ENCODE measurements around the gene SHANK3. TPM values are rescaled to one million over a fixed set of nuclear protein-coding genes. Genes with fewer than 3 reads are reported as not detected.
"Not testable (repeated sequence)": the region's sequence is repeated elsewhere in the genome, so short reads cannot be mapped to it uniquely, and the experiment has no call there.

SHANK3 gene
- total RNA-seq, 2 experiments from 2014 or later = 0.02 to 0.04 TPM

DNA sequence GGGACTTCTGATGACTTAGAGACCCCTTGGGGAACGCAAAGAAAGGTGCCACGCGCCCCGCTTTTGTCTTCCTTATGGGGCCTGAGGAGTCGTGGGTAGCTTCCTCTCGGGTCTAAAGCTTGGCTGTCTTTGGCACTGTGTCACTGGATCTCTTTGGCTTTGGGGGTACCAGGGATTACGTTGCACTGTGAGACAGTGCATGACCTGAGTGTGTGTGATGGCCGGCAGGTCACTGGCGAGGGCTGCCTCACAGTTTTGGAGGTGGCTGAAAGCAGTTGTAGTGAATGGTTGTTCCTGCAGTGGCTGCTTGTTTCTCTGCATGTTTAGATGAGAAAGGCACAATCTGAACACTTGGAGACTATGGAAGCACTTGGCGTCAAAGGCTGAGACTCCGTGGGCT is 38.9 kb upstream of the SHANK3 start:
- CTCF ChIA-PET = interaction anchor here (0.8 to 2.0 kb wide), 3 partner anchors 12 to 357 kb away, joined by 3 to 11 read pairs (median 4); no protein-coding TSS in a partner anchor
- Mint-ChIP-seq H3K9me3 (no peaks in the 10 kb centered on the region), H3K27me3 (peaks cover under 1% of the 10 kb centered on the region), H3K27ac (no peak overlapping the region), H3K4me1 (peaks cover 7% of the 10 kb centered on the region), H3K36me3 (ENCODE audit: low read depth) (peaks cover under 1% of the 10 kb centered on the region), H3K4me3 (no peak overlapping the region)
- DNase-seq = no peak
- POLR2A ChIA-PET = no interaction called here

DNA sequence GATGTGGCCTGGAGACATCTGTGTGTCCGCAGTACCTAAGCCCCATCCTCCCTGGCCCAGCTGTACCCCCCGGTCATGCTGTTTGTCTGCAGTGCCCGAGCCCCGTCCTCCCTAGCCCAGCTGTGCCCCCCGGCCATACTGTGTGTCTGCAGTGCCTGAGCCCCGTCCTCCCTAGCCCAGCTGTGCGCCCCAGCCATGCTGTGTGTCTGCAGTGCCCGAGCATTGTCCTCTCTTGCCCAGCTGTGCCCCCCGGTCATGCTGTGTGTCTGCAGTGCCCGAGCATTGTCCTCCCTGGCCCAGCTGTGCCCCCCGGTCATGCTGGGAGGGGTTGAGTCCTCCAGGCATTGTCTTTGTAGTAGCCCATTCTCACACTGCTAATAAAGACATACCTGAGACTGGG is 37.0 kb upstream of the SHANK3 start:
- CTCF ChIA-PET = interaction anchor here (1.4 kb wide), 1 partner anchor 15 kb away, joined by 3 read pairs; no protein-coding TSS in a partner anchor
- H3K27me3 Mint-ChIP-seq = no peaks in the 10 kb centered on the region
- H3K9me3 Mint-ChIP-seq = no peaks in the 10 kb centered on the region
- no peak for DNase-seq
- H3K4me1 Mint-ChIP-seq = no peaks in the 10 kb centered on the region
- H3K27ac Mint-ChIP-seq = no peak overlapping the region
- H3K4me3 Mint-ChIP-seq = no peak overlapping the region
- POLR2A ChIA-PET = no interaction called here
- no peaks in the 10 kb centered on the region for H3K36me3 Mint-ChIP-seq (ENCODE audit: low read depth)

DNA sequence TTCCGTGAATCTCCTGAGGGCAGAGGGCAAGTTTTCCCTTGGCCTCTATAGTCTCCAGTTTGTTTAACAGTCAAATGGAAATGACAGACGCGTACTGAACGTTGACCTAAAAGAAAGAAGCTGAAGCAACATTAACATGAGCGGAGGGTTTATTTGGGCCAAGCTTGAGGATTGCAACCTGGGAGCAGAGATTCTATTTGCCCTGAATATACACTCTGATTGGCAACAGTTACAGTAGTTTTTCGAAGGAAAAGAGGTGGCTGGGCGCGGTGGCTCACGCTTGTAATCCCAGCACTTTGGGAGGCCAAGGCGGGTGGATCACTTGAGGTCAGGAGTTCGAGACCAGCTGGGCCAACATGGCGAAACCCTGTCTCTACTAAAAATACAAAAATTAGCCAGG is 32.3 kb upstream of the SHANK3 start:
- H3K9me3 Mint-ChIP-seq; H3K27me3 Mint-ChIP-seq; H3K4me1 Mint-ChIP-seq; CTCF ChIA-PET; H3K4me3 Mint-ChIP-seq; DNase-seq; POLR2A ChIA-PET; H3K27ac Mint-ChIP-seq; H3K36me3 Mint-ChIP-seq (ENCODE audit: low read depth): not testable (repeated sequence)

DNA sequence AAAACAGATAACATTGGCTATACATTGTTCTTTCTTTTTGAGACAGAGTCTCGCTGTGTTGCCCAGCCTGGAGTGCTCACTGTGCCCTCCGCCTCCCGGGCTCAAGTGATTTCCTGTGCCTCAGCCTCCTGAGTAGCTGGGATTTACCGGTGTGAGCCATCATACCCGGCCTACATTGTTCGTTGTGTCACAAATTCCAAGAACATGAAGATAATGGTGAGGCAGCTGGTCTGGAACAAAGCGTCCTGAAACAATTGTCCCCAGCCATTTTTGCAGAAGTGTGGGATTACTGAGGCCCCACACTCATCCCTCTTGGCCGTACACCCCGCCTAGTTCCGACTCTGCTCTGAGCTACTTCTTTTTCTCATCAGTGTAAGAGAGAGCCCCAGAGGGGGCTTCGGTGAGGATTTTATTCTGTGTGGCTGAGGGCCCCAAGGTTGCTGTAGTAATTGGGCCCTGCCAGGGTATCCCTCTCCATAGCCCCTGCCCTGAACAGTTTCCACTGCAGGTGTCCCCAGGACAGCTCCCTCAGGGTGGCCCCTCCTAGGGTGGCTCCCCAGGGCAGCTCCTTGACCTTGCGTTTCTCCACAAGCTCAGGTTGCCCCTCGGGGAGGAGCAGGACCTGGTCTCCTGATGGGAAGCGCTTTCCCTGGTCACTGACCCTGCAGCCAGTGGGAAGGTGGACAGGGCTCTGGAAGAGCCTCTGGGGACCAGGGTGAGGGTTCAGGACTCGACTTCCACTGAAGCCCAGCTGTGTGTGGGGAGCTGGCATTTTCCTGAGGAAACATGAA is 31.6 kb upstream of the SHANK3 start:
- no peak for DNase-seq
- Mint-ChIP-seq H3K27ac (no peak overlapping the region), H3K27me3 (peaks cover 4% of the 10 kb centered on the region), H3K4me3 (no peak overlapping the region), H3K9me3 (no peaks in the 10 kb centered on the region), H3K36me3 (ENCODE audit: low read depth) (no peaks in the 10 kb centered on the region), H3K4me1 (no peaks in the 10 kb centered on the region)
- ChIA-PET CTCF (no interaction called here), POLR2A (no interaction called here)

DNA sequence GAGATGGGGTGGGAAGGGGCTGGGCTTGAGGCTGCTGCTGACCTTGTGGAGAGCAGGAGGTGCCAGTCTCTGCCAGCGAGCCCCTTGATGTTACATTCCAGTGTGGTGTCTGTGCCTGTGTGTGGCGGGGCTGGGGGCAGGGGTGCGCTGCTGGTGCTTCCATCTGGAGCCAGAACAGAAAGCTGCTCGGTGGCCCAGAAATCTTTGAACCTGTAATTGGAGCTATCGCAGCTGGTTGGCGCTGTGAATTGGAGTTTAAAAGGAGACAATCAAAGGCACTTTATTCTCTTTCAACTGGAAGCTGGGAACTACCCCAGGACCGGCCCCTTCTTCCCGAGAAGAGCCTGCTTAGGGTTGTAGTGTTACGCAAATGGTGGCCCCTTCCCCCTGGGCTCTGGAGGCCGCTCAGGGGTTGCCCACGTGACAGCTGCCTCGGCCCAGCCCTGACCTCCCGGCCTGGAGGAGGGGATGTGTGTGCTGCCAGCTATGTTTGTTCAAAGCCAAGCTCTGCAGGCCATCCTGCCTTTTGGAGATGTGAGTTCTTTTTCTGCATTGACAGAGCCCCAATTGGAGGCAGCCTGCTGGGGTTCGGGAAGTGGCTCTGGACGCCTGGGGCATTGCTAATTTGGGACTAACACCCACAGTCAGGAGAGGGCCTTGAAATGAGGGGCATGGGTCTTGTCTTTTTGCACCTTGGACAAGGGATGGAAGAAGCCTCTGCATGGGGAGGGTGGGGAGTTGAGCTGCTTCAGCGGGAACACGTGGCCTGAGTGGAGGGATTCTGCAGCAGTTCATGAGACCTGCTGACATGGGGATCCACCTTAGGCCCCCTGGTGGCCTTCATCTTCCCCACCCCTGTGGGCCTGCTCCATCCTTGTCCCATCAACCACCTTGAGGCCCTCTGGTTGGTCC is 30.7 kb upstream of the SHANK3 start:
- H3K4me3 Mint-ChIP-seq = no peak overlapping the region
- no peaks in the 10 kb centered on the region for H3K36me3 Mint-ChIP-seq (ENCODE audit: low read depth)
- peaks cover 4% of the 10 kb centered on the region for H3K27me3 Mint-ChIP-seq
- DNase-seq = no peak
- H3K9me3 Mint-ChIP-seq = peaks cover 4% of the 10 kb centered on the region
- no peak overlapping the region for H3K27ac Mint-ChIP-seq
- ChIA-PET POLR2A (no interaction called here), CTCF (interaction anchor here (1.7 kb wide), 1 partner anchor 8 kb away, joined by 3 read pairs; no protein-coding TSS in a partner anchor)
- no peaks in the 10 kb centered on the region for H3K4me1 Mint-ChIP-seq

DNA sequence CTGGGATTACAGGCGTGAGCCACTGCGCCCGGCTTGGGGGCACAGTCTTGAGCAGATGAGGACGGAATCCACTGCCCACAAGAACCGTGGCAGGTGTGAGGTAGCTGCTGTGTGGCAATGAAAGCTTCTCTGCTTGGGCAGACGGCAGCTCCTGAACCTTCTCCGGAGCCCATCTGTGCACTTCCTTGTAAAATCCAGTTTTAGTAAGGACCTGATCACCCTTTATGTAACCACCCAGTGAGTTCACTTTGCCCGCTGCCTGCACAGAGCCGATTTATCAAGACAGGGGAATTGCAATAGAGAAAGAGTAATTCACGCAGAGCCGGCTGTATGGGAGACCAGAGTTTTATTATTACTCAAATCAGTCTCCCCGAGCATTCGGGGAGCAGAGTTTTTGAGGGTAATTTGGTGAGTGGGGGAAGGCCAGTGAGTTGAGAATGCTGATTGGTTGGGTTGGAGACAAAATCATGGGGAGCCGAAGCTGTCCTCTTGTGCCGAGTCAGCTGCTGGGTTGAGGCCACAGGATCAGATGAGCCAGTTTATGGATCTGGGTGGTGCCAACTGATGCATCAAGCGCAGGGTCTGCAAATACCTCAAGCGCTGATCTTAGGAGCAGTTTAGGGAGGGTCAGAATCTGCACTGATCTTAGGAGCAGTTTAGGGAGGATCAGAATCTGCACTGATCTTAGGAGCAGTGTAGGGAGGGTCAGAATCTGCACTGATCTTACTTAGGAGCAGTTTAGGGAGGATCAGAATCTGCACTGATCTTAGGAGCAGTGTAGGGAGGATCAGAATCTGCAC is 29.4 kb upstream of the SHANK3 start:
- not testable (repeated sequence) for DNase-seq; H3K27ac Mint-ChIP-seq; H3K27me3 Mint-ChIP-seq; H3K4me3 Mint-ChIP-seq; H3K36me3 Mint-ChIP-seq (ENCODE audit: low read depth); H3K4me1 Mint-ChIP-seq; H3K9me3 Mint-ChIP-seq
- CTCF ChIA-PET = interaction anchor here (1.7 kb wide), 1 partner anchor 9 kb away, joined by 3 read pairs; no protein-coding TSS in a partner anchor
- POLR2A ChIA-PET = interaction anchor here (1.0 kb wide), 1 partner anchor 23 kb away, joined by 4 read pairs; no protein-coding TSS in a partner anchor

DNA sequence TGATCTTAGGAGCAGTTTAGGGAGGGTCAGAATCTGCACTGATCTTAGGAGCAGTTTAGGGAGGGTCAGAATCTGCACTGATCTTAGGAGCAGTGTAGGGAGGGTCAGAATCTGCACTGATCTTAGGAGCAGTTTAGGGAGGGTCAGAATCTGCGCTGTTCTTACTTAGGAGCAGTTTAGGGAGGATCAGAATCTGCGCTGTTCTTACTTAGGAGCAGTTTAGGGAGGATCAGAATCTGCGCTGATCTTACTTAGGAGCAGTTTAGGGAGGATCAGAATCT is 28.9 kb upstream of the SHANK3 start:
- H3K27ac Mint-ChIP-seq; CTCF ChIA-PET; H3K4me3 Mint-ChIP-seq; H3K4me1 Mint-ChIP-seq; H3K27me3 Mint-ChIP-seq; H3K9me3 Mint-ChIP-seq; H3K36me3 Mint-ChIP-seq (ENCODE audit: low read depth); DNase-seq: not testable (repeated sequence)
- POLR2A ChIA-PET = interaction anchor here (1.0 kb wide), 1 partner anchor 22 kb away, joined by 4 read pairs; no protein-coding TSS in a partner anchor

DNA sequence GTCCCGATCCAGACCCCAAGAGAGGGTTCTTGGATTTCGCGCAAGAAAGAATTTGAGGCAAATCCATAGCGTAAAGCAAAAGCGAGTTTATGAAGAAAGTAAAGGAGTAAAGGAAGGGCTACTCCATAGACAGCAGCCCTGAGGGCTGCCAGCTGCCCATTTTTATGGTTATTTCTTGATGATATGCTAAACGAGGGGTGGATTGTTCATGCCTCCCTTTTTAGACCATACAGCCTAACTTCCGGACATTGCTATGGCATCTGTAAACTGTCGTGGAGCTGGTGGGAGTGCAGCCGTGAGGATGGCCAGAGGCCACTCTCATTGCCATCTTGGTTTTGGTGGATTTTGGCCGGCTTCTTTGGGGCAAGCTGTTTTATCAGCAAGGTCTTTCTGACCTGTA is 19.4 kb upstream of the SHANK3 start:
- ChIA-PET POLR2A (no interaction called here), CTCF (no interaction called here)
- Mint-ChIP-seq H3K9me3 (peaks cover 5% of the 10 kb centered on the region), H3K4me1 (no peaks in the 10 kb centered on the region), H3K27me3 (peaks cover 2% of the 10 kb centered on the region), H3K36me3 (ENCODE audit: low read depth) (peaks cover 2% of the 10 kb centered on the region), H3K4me3 (no peak overlapping the region), H3K27ac (no peak overlapping the region)
- DNase-seq = no peak

DNA sequence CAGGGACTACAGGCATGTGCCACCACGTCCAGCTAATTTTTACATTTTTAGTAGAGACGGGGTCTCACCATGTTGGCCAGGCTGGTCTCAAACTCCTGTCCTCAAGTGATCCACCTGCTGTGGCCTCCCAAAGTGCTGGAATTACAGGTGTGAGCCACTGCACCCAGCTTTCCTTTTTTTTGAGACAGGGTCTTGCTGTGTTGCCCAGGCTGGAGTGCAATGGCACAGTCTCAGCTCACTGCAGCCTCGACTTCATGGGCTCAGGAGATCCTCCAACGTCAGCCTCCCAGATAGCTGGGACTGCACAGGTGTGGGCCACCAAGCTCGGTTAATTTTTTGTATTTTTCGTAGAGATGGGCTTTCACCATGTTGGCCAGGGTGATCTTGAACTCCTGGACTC is 18.0 kb upstream of the SHANK3 start:
- CTCF ChIA-PET = interaction anchor here (1.5 kb wide), 1 partner anchor 24 kb away, joined by 4 read pairs; no protein-coding TSS in a partner anchor
- H3K9me3 Mint-ChIP-seq; H3K4me3 Mint-ChIP-seq; DNase-seq; H3K27ac Mint-ChIP-seq; H3K4me1 Mint-ChIP-seq; H3K27me3 Mint-ChIP-seq; H3K36me3 Mint-ChIP-seq (ENCODE audit: low read depth); POLR2A ChIA-PET: not testable (repeated sequence)

DNA sequence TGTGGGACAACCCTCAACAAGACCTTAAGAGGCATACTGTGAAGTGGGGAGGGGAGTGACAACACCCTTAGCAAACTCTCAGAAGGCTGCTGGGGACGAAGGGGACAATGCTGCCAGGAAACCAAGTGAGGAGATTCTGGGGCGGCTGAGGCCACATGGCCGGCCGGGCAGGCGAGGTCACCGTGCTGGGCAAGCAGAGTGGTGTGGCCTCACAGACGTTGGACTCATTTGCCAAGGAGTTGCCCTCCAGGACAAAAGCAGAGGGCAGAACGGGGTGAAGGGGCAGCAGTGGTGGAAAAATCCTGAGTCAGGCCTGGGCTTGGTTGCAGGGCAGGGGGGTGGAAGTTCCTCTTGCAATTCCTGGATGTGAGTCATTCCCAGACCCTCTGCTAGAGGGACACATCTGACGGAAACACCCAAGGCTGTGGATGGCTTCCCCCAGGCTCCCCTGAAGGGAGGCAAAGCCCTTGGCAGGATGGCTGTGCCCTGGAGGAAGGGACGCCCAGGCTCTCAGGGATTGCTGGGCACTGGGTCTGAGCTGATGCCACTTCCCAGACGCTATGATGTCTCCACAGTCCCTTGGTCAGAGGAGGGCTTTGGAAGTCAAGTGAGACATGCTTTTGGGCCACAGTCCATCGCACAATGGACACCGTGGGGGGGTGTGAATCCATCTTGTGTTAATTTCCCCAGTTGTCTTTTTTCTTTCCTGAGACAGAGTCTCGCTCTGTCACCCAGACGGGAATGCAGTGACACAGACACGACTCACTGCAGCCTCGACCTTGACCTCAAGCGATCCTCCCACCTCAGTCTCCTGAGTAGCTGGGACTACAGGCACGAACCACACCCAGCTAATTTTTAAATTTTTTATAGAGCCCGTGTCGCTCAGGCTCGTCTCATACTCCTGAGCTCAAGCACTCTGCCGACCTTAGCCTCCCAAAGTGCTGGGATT is 16.2 kb upstream of the SHANK3 start:
- H3K36me3 Mint-ChIP-seq (ENCODE audit: low read depth) = no peaks in the 10 kb centered on the region
- H3K9me3 Mint-ChIP-seq = no peaks in the 10 kb centered on the region
- H3K27me3 Mint-ChIP-seq = peaks cover 6% of the 10 kb centered on the region
- H3K27ac Mint-ChIP-seq = no peak overlapping the region
- ChIA-PET POLR2A (no interaction called here), CTCF (no interaction called here)
- DNase-seq = no peak
- H3K4me1 Mint-ChIP-seq = peaks cover 2% of the 10 kb centered on the region
- no peak overlapping the region for H3K4me3 Mint-ChIP-seq

DNA sequence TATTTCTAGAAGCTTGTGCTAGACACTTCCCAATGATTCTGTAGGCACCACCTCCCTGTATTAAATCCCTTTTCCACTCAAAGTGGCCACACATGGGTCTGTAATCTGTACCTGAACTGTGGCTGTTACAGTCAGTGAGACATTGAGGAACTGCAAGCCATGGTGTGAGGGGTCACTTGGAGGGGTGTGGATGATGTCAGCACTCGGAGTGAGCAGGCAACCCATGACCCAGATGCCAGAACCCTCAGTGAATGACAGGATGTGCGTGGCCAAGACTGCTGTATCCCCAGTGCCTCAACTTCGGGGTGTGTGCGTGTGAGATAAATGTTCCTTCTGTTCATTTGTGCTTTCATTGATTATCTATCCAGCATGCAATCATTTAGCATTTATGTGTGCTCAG is 14.7 kb upstream of the SHANK3 start:
- Mint-ChIP-seq H3K9me3 (no peaks in the 10 kb centered on the region), H3K4me3 (no peak overlapping the region), H3K27me3 (peaks cover 6% of the 10 kb centered on the region), H3K4me1 (peaks cover 2% of the 10 kb centered on the region), H3K36me3 (ENCODE audit: low read depth) (no peaks in the 10 kb centered on the region), H3K27ac (no peak overlapping the region)
- ChIA-PET CTCF (no interaction called here), POLR2A (no interaction called here)
- DNase-seq = no peak

DNA sequence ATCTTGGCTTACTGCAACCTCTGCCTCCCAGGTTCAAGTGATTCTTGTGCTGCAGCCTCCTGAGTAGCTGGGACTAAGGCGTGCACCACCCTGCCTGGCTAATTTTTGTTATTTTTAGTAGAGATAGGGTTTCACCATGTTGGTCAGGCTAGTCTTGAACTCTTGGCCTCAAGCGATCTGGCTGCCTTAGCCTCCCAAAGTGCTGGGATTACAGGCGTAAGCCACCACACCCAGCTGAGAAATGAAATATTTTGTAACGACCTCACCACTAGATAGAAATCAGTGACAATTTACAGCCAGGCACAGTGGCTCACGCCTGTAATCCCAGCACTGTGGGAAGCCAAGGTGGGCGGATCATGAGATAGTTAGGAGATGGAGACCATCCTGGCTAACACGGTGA is 12.9 kb upstream of the SHANK3 start:
- H3K27me3 Mint-ChIP-seq; H3K27ac Mint-ChIP-seq; CTCF ChIA-PET; H3K9me3 Mint-ChIP-seq; H3K4me1 Mint-ChIP-seq; DNase-seq; H3K4me3 Mint-ChIP-seq; H3K36me3 Mint-ChIP-seq (ENCODE audit: low read depth); POLR2A ChIA-PET: not testable (repeated sequence)
